Right cardiac atrium (tissue), 5 donors: Measurements from ENCODE around the gene MAGI2. TPM values are rescaled to one million over a fixed set of nuclear protein-coding genes. Genes with fewer than 3 reads are reported as not detected.
A peak's percentile ranks its signal among the peaks of the same experiment; 100 is the strongest.

Experiments used
- ATAC-seq, 2 donors: fragments of 200-7000 bp; cut with Tn5 transposase; one replicate each; pipeline versions ENCODE4 v1.8.0 to v1.9.1; 2020; ENCODE audit warnings: moderate library complexity in 2 of 2, mild to moderate bottlenecking in 1 of 2
- DNase-seq, 3 donors: peaks; one replicate each; pipeline ENCODE4 v3.0.0-alpha.2; 2020
- H3K27ac ChIP-seq: one replicate; pipeline ENCODE4 v1.5.1; 2013; ENCODE audit warnings: mild to moderate bottlenecking, low read length, control low read depth, moderate library complexity
- H3K27me3 ChIP-seq: one replicate; pipeline ENCODE4 v1.6.1; 2013; ENCODE audit not compliant: control insufficient read depth, insufficient read depth
- H3K4me1 ChIP-seq: one replicate; pipeline ENCODE4 v1.6.1; 2013; ENCODE audit warnings: low read length; ENCODE audit not compliant: control insufficient read depth, insufficient read depth
- H3K4me3 ChIP-seq: one replicate; pipeline ENCODE4 v1.5.1; 2013; ENCODE audit warnings: low read length, control low read depth
- H3K9me3 ChIP-seq: one replicate; pipeline ENCODE4 v1.6.1; 2013; ENCODE audit warnings: low read length; ENCODE audit not compliant: control insufficient read depth
- WGBS: extraction: QIAGEN DNeasy Blood & Tissue Kit; methylation state at CpG from one replicate; pipeline ENCODE4 v1.1.7; 2013; 5-methylcytosine and 5-hydroxymethylcytosine counted together
- intact Hi-C, 4 donors: fragments of 100-400 bp; cut with DNase I; formaldehyde crosslinking; loops; one replicate each; pipeline versions ENCODE4 v1.11.0 to v1.14.0; 2022 to 2023
- polyA plus RNA-seq: library from polyadenylated mRNA; stranded (reverse); fragments of 200-250 nt; gene quantifications from one replicate; pipeline ENCODE4 v1.2.3, GENCODE V29; 2013
- total RNA-seq, 4 donors: library from RNA; stranded (reverse); fragmentation: NEBNext Ultra II Directional; extraction: Animal tissue kit (Norgen Biotek cat#: 25700); gene quantifications; one replicate each; pipeline ENCODE4 v1.2.1, GENCODE V29; 2021
- donor health status: healthy with polysubstance abuse.
- donor health status: DM: no; HTN: yes; CAD: no.
- donor health status: DM: no; HTN: no; CAD: no.
- donor health status: DM: no; HTN: yes; CAD: no; lungs with severe emphysema.
- donor health status: DM: yes; HTN: yes; CAD: no.

MAGI2 gene
- total and polyA plus RNA-seq, 5 donors: 3.2 to 9.9 (median 7.9) TPM

DNA sequence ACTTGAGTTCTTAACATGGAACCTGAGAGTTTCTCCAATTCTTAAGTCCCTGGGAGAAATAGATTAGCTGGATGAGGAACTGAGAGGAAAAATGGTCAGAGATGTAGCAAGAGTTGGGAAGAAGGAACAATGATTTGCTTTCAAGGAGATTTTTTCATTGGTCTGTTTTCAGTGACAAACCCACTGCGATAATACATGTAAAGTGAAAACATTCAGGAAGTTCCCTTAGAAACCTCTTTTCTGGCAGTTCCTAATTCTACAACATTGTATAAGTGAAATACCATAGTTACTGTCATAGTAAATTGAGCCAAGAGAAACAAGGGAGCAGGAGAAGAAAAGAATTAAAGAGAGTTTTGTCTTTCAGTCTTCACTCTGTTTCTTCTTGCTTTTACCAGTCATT lies 12.1 kb upstream of the MAGI2 start:
- H3K4me3 ChIP-seq: no peak overlapping the region
- intact Hi-C loops: no loop called here
- 73% methylated on average over 1 of the region's 1 CpG for WGBS

DNA sequence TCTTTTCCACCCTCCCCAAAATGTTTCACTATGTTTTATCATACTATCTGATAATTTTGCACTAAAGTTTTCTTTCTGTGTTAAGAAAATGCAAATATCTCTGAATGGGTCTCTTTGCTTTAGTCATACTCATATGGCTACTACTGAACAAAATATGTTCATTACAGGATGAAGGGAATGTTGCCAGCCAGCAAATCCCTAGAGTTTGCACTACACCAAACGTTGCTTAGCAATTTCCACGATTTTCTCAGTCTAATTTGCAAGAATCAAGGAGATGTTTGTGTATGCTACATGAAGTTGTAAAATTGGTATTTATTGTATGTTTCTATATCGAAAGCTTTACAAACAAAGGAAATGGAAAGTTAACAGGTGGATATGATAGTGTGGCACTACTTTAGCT lies 10.6 kb upstream of the MAGI2 start:
- H3K4me3 ChIP-seq: no peak overlapping the region
- no peak overlapping the region for H3K27ac ChIP-seq
- DNase-seq (peak in 1 of 3 donors; percentile 28), ATAC-seq (no peak)
- no peaks in the 10 kb centered on the region for H3K9me3 ChIP-seq
- intact Hi-C loops: no loop called here
- no peaks in the 10 kb centered on the region for H3K27me3 ChIP-seq
- peaks cover 1% of the 10 kb centered on the region for H3K4me1 ChIP-seq
- 67% methylated on average over 3 of the region's 3 CpGs for WGBS

More for the DNA sequence above, 12.1 kb upstream of the MAGI2 start:
- DNase-seq (no peak), ATAC-seq (no peak)
- Histone ChIP-seq H3K27ac (no peak overlapping the region), H3K27me3 (no peaks in the 10 kb centered on the region), H3K9me3 (no peaks in the 10 kb centered on the region), H3K4me1 (peaks cover 1% of the 10 kb centered on the region)

DNA sequence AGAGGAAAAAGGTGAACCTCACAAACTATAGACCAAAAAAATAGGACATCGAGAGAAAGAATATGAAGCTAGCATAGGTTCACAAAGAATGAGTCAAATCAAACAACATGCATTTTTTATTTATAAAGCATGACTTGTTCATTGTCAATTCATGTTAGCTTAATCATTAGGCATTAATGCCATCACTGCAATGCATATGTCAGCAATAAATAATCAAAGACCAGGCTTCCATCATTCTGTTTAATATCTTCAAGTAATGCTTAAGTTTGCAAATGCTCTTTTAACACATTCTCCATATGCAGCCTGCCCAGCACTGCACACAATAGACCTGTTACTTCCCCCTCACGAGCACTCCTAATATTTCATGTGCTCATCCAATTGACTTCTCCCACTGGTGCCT lies 8.9 kb upstream of the MAGI2 start:
- Histone ChIP-seq H3K4me1 (no peaks in the 10 kb centered on the region), H3K4me3 (no peak overlapping the region), H3K27me3 (no peaks in the 10 kb centered on the region), H3K27ac (no peak overlapping the region), H3K9me3 (no peaks in the 10 kb centered on the region)
- 91% methylated on average over 2 of the region's 2 CpGs for WGBS
- ATAC-seq (no peak), DNase-seq (peak in 1 of 3 donors; percentile 11)
- intact Hi-C loops: no loop called here

DNA sequence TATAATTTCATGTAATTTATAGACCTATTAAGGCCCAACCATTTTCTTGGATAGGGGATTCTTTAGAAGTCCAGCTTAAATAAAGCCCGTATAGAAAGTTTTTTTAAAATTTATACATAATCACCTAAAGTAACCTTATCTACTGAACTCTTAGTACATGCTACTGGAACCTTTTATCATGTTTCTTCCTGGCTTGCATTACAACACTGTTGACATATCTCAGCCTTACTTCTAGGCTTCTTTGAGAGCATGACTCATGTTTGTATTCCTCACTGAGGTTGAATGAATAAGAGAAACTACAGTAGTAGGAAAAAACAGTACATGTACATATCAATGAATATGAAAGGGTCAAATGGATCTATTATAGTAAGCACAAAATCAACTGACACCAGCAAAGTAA lies 8.2 kb upstream of the MAGI2 start:
- H3K4me3 ChIP-seq: no peak overlapping the region
- peak; percentile 57 to 60 for ATAC-seq
- intact Hi-C loops: no loop called here

DNA sequence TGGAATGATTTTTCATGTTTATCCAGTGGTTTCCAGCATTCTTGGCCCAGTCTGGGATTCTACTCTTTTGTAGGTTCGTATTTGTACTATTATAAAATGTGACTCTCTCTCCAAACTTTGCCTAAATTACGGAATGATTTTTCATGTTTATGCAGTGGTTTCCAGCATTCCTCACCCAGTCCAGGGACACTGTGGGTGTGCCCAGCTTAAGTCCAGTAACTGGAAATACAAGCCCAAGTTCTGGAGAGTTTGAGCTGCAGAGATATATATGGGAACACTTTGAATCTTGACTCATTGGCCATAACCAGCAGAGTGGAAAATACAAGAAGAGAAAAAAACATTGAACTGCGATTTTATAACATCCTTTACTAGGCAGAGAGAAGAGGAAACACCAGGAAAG lies 5.9 kb upstream of the MAGI2 start:
- intact Hi-C loops: loop anchor here in 1 of 4 donors (10.0 kb wide), 1 partner anchor 155 kb away; no protein-coding TSS in a partner anchor
- Histone ChIP-seq H3K9me3 (no peaks in the 10 kb centered on the region), H3K4me1 (peaks cover 4% of the 10 kb centered on the region), H3K27me3 (no peaks in the 10 kb centered on the region), H3K4me3 (no peak overlapping the region), H3K27ac (no peak overlapping the region)
- ATAC-seq (peak; percentile 33 to 61), DNase-seq (peak in 2 of 3 donors; percentile 13 to 54)
- WGBS: 72% methylated on average over 3 of the region's 3 CpGs

More for the DNA sequence above, 8.2 kb upstream of the MAGI2 start:
- Histone ChIP-seq H3K4me1 (no peaks in the 10 kb centered on the region), H3K9me3 (no peaks in the 10 kb centered on the region), H3K27ac (no peak overlapping the region), H3K27me3 (no peaks in the 10 kb centered on the region)
- DNase-seq: no peak
- 65% methylated on average over 1 of the region's 1 CpG for WGBS

DNA sequence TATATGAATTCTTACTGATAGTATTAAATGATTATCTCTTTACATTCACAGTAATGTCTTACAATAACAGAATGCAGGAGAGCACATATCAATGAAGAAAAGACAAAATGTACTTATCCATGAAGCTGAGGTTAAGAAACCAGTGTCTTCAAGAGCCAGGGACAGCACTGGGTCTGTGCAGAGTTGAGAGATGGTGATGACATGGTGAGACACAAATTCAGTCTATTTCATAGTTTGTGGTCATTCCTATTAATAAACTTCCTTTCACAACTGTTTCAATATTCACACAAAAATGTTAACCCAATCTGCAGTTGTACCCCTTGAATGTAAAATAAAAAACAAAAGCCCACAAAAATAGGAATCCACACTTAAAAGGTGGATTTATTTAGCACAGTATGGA lies 5.3 kb upstream of the MAGI2 start:
- Histone ChIP-seq H3K27me3 (no peaks in the 10 kb centered on the region), H3K27ac (no peak overlapping the region), H3K9me3 (no peaks in the 10 kb centered on the region), H3K4me3 (no peak overlapping the region), H3K4me1 (peaks cover 4% of the 10 kb centered on the region)
- DNase-seq (no peak), ATAC-seq (no peak)
- intact Hi-C loops: loop anchor here in 1 of 4 donors (10.0 kb wide), 1 partner anchor 154 kb away; no protein-coding TSS in a partner anchor

DNA sequence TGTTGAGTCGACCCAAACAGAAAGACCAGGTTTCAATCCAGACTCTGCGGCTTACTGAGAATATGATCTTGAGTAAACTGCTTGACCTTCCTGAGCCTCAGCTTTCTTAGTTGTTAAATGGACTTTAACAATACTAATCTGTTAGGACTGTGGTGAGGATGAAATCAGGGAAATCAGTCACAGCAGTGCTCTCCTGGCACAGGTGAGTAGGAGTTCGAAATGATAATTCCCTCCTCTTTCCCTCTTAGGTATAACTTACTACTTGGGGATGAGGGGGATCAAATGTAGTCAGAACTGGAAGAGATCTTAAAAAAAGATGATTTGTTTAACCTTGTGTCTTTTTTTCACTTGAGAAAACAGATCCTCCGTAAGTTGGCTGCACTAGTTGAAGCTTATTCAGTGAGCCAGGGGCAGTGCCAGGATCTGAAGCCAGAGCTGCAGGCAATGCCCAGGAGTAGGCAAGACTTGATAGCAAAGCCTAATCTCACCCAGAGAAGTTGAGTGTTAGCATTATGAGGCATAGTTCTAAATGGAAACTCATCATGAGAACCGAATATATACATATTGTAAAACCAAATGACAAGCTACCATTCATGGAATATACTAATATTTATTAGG lies 1.8 kb upstream of the MAGI2 start:
- 67% methylated on average over 5 of the region's 5 CpGs for WGBS

DNA sequence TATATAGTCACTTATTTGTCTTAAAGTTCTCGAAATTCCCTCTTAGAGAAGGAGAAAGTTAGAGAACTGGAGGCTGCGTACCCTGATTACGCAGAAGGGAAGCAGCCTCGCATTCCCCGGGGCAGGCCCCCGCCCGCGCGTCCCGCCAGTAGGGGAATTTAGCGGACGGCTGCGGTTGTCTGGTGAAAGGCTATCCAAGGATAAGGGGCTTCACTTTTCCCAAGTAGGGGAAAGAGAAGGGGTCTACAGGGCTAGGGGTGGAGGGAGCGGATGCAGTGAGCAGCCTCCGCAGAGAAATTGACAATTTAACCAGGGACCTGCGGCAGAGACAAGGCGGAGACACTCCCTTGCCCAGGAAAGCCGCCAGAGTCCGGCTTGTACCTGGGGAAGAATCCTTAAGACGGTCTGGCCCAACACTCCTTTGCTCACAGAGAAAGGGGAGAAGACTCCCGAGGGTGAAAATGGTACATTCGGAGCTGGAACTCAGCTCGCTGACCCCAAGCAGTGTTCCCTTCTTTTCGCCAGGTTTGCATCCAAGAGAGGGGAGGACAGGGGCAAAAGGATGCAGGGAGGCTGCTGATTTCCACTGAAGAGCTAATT lies 994 bp upstream of the MAGI2 start:
- WGBS: 5% methylated on average over 24 of the region's 24 CpGs
- ATAC-seq (peak; percentile 38 to 44), DNase-seq (peak; percentile 51 to 74 (median 73))
- no peaks in the 10 kb centered on the region for H3K27me3 ChIP-seq
- peak overlapping the region; percentile 62 for H3K4me3 ChIP-seq
- no peaks in the 10 kb centered on the region for H3K9me3 ChIP-seq
- H3K4me1 ChIP-seq: peaks cover 4% of the 10 kb centered on the region
- H3K27ac ChIP-seq: peak overlapping the region; percentile 89
- intact Hi-C loops: loop anchor here in 1 of 4 donors (10.0 kb wide), 1 partner anchor 150 kb away; no protein-coding TSS in a partner anchor

More for the DNA sequence above, 1.8 kb upstream of the MAGI2 start:
- ATAC-seq (no peak), DNase-seq (peak; percentile 22 to 56 (median 38))
- intact Hi-C loops: loop anchor here in 1 of 4 donors (10.0 kb wide), 1 partner anchor 150 kb away; no protein-coding TSS in a partner anchor
- Histone ChIP-seq H3K9me3 (no peaks in the 10 kb centered on the region), H3K4me1 (peaks cover 4% of the 10 kb centered on the region), H3K27me3 (no peaks in the 10 kb centered on the region), H3K27ac (peak overlapping the region; percentile 6), H3K4me3 (peak overlapping the region; percentile 62)

DNA sequence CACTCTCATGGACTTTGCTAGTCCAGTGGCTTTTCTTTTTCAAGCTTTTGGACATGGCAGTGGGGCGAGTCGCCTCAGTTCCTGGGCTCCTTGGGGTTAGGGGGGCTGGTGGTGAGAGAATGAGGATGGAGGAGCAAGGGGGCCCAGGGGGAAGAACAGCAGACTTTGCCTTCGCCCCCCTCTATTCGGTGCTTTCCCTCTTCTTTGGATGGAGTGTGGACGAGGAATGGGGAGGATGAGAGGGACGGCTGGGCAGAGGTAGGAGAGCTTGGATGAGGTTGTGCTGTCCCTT lies 255 bp downstream of the MAGI2 start:
- 0% methylated on average over 6 of the region's 6 CpGs for WGBS
- Histone ChIP-seq H3K4me1 (peaks cover 4% of the 10 kb centered on the region), H3K9me3 (no peaks in the 10 kb centered on the region), H3K27me3 (no peaks in the 10 kb centered on the region), H3K27ac (peak overlapping the region; percentile 89), H3K4me3 (peak overlapping the region; percentile 62)
- DNase-seq (no peak), ATAC-seq (no peak)
- intact Hi-C loops: loop anchor here in 1 of 4 donors (10.0 kb wide), 1 partner anchor 148 kb away; no protein-coding TSS in a partner anchor

DNA sequence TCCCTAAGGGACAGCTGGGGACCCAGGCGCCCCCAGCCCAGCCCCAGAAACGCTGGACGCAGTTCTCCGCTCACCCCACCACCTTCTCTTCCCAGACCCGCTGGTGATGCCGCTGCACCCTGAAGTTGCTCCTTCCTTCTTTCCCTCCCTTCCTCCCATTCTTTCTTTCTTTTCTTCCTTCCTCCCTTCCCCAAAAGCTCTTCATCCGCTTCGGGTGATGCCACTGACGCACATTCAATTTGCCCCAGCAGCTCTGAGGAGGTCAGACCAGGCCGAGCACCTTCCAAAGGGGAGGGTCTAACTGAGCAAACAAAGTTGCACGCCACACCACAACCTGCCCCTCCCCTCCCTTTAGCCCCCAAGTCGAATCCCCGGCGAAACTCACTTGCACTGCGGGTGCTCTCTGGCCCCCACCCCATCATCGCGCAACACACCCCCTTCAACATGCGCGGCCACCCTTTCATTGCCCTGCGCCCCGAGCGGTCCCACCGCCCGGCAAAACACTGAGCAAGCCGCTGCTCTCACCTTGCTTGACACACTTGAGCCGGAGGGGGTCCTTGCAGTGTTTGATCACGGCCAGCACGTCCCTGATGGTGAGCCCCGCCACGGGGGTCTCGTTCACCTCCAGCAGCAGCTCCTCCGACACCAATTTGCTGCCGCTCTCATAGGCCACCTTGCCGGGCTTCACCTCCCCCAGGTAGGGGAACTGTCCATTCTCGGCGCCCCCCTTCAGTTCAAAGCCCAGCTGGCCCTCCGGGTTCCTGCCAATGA lies 787 bp downstream of the MAGI2 start:
- ATAC-seq: peak; percentile 15 to 22
- H3K4me1 ChIP-seq: peaks cover 4% of the 10 kb centered on the region
- peak overlapping the region; percentile 89 for H3K27ac ChIP-seq
- intact Hi-C loops: loop anchor here in 1 of 4 donors (10.0 kb wide), 1 partner anchor 148 kb away; no protein-coding TSS in a partner anchor
- H3K9me3 ChIP-seq: no peaks in the 10 kb centered on the region
- H3K4me3 ChIP-seq: peak overlapping the region; percentile 62
- DNase-seq: peak; percentile 28 to 72 (median 66)
- H3K27me3 ChIP-seq: no peaks in the 10 kb centered on the region
- under 1% methylated on average over 37 of the region's 37 CpGs for WGBS

DNA sequence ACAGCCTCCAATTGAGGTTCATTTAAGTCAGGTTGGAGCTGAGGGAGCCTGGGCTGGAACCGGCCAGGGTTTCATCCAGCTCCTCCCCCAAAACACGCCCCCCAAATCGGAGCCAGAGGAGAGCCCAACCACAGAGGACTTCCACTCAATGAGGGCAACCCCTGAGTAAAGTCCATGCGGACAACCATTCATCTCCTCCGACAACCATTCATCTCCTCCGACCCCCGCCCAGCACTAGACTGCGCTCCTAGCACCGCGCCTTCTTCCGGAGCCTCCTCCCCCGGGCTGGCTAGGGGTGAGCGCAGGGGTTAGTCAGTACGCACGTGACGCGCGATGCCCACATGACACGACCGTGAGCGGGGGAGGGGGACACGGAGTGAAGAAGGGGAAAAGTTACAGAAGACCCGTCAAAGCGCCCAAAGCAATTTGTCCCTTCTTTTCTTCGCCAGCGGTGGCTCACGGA lies 1.4 kb downstream of the MAGI2 start:
- WGBS: under 1% methylated on average over 27 of the region's 27 CpGs
- ATAC-seq: peak; percentile 86 to 88
- intact Hi-C loops: loop anchor here in 1 of 4 donors (10.0 kb wide), 1 partner anchor 147 kb away; no protein-coding TSS in a partner anchor

More for the DNA sequence above, 1.4 kb downstream of the MAGI2 start:
- peaks cover 4% of the 10 kb centered on the region for H3K4me1 ChIP-seq
- no peaks in the 10 kb centered on the region for H3K27me3 ChIP-seq
- peak overlapping the region; percentile 89 for H3K27ac ChIP-seq
- no peaks in the 10 kb centered on the region for H3K9me3 ChIP-seq
- DNase-seq: peak; percentile 89 to 95 (median 95)
- peak overlapping the region; percentile 62 for H3K4me3 ChIP-seq
